Measurements from ENCODE around the gene CPXM1. TPM values are rescaled to one million over a fixed set of nuclear protein-coding genes. Genes with fewer than 3 reads are reported as not detected.

The CPXM1 gene
- total RNA-seq, 6 experiments from 2014 or later = 0.07 to 0.16 (median 0.12) TPM; not detected in 3

GRCh38 chr20:2838847-2839671 lies 38.6 kb upstream of the CPXM1 start:
- ATAC-seq (no peak), DNase-seq (no peak)
- Histone ChIP-seq H3K27ac (no peak overlapping the region), H3K4me1 (peaks cover 0 to 17% (median 2%) of the 10 kb centered on the region in 4 donors), H3K27me3 (no peaks in the 10 kb centered on the region), H3K36me3 (no peaks in the 10 kb centered on the region), H3K9me3 (no peaks in the 10 kb centered on the region), H3K4me3 (no peak overlapping the region)
- intact Hi-C loops (cut with DNase I) = no loop called here
- TF ChIP-seq POLR2A (IDR thresholded peaks at IDR 0.05) = no peak
- no peak for TF ChIP-seq CTCF (IDR thresholded peaks at IDR 0.05)
- WGBS (ENCODE audit: insufficient coverage, low coverage, low lambda C conversion rate, missing lambda C conversion rate) = 82% methylated on average over 3 of the region's 15 CpGs

DNA sequence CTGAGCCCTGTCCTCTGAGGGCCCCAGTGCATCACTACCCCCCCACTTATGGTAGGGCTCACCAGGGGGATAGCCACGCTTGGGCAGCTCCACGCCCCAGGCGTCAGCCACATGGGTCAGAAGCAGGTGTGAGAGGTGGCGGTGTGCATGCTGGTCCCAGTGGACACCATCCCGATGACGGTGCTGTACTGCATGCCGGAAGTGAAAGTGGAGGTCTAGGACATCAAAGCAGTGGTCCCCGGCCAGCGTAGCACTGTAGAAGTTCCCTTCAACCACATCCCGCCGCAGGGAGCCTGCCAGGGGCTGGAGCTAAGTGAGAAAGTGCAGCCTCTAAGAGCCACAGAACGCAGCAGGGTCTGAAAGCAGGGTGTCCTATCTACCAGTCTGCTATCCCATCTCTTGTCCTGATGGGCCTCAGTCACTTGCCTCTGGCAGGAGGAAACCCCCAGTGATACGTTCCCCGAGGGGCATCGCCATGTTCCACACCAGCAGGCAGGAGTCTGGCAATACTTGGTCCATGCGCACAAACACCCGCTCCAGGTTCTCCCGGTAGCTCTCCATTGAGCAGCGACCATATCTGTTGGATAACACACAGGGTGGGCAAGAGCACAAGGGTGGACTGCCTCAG lies 37.9 kb upstream of the CPXM1 start:
- TF ChIP-seq POLR2A (IDR thresholded peaks at IDR 0.05) = no peak
- no peak for TF ChIP-seq CTCF (IDR thresholded peaks at IDR 0.05)
- DNase-seq (no peak), ATAC-seq (no peak)
- no peak overlapping the region for H3K4me3 ChIP-seq
- H3K27ac ChIP-seq = no peak overlapping the region
- H3K36me3 ChIP-seq = no peaks in the 10 kb centered on the region
- WGBS (ENCODE audit: insufficient coverage, low coverage, low lambda C conversion rate, missing lambda C conversion rate) = 100% methylated on average over 5 of the region's 19 CpGs
- H3K4me1 ChIP-seq = peaks cover 0 to 17% (median 2%) of the 10 kb centered on the region in 4 donors
- no peaks in the 10 kb centered on the region for H3K9me3 ChIP-seq
- no peaks in the 10 kb centered on the region for H3K27me3 ChIP-seq
- intact Hi-C loops (cut with DNase I) = no loop called here

GRCh38 chr20:2837221-2837960 lies 37.0 kb upstream of the CPXM1 start:
- no peaks in the 10 kb centered on the region for H3K9me3 ChIP-seq
- H3K27ac ChIP-seq = no peak overlapping the region
- TF ChIP-seq POLR2A (IDR thresholded peaks at IDR 0.05) (no peak), CTCF (IDR thresholded peaks at IDR 0.05) (no peak)
- H3K36me3 ChIP-seq = no peaks in the 10 kb centered on the region
- peaks cover 0 to 17% (median 2%) of the 10 kb centered on the region in 4 donors for H3K4me1 ChIP-seq
- no peak overlapping the region for H3K4me3 ChIP-seq
- H3K27me3 ChIP-seq = no peaks in the 10 kb centered on the region
- ATAC-seq = no peak
- intact Hi-C loops (cut with DNase I) = no loop called here
- 90% methylated on average over 4 of the region's 6 CpGs for WGBS (ENCODE audit: insufficient coverage, low coverage, low lambda C conversion rate, missing lambda C conversion rate)
- DNase-seq = no peak

DNA sequence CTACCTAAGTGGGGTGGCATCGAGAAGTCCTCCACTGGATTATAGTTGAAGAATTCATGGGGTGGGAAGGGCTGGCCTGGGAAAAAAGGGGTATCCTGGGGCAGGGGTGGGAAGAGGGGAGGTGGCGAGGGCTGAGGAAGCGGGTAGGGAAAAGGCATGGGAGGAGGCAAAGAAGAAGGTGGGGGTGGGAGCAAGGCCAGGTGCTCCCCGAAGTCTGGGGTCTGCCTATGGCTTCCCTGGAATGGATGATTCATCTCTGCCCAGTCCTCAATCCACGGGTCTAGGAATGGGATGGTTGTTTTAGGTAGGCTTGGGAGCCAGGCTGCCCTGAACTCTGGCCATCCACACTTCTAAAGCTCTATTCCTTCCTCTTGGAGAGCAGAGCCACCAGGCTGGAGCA lies 35.6 kb upstream of the CPXM1 start:
- ATAC-seq (no peak), DNase-seq (no peak)
- TF ChIP-seq CTCF (IDR thresholded peaks at IDR 0.05) (no peak), POLR2A (IDR thresholded peaks at IDR 0.05) (no peak)
- Histone ChIP-seq H3K36me3 (no peaks in the 10 kb centered on the region), H3K9me3 (no peaks in the 10 kb centered on the region), H3K27ac (no peak overlapping the region), H3K4me3 (no peak overlapping the region), H3K4me1 (peaks cover 0 to 8% (median 2%) of the 10 kb centered on the region in 4 donors), H3K27me3 (no peaks in the 10 kb centered on the region)
- intact Hi-C loops (cut with DNase I) = no loop called here
- 93% methylated on average over 4 of the region's 5 CpGs for WGBS (ENCODE audit: insufficient coverage, low coverage, low lambda C conversion rate, missing lambda C conversion rate)

Measured in right lobe of liver (tissue), 6 donors.